Ecto neural progenitor cell (in vitro differentiated cells): ENCODE measurements around the gene CDH11.
A peak's percentile ranks its signal among the peaks of the same experiment; 100 is the strongest.

Source experiments
- DNase-seq: peaks from one replicate; pipeline ENCODE4 v3.0.0-alpha.2; 2018; ENCODE audit warnings: low spot score

CDH11 gene, protein sequence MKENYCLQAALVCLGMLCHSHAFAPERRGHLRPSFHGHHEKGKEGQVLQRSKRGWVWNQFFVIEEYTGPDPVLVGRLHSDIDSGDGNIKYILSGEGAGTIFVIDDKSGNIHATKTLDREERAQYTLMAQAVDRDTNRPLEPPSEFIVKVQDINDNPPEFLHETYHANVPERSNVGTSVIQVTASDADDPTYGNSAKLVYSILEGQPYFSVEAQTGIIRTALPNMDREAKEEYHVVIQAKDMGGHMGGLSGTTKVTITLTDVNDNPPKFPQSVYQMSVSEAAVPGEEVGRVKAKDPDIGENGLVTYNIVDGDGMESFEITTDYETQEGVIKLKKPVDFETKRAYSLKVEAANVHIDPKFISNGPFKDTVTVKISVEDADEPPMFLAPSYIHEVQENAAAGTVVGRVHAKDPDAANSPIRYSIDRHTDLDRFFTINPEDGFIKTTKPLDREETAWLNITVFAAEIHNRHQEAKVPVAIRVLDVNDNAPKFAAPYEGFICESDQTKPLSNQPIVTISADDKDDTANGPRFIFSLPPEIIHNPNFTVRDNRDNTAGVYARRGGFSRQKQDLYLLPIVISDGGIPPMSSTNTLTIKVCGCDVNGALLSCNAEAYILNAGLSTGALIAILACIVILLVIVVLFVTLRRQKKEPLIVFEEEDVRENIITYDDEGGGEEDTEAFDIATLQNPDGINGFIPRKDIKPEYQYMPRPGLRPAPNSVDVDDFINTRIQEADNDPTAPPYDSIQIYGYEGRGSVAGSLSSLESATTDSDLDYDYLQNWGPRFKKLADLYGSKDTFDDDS

DNA sequence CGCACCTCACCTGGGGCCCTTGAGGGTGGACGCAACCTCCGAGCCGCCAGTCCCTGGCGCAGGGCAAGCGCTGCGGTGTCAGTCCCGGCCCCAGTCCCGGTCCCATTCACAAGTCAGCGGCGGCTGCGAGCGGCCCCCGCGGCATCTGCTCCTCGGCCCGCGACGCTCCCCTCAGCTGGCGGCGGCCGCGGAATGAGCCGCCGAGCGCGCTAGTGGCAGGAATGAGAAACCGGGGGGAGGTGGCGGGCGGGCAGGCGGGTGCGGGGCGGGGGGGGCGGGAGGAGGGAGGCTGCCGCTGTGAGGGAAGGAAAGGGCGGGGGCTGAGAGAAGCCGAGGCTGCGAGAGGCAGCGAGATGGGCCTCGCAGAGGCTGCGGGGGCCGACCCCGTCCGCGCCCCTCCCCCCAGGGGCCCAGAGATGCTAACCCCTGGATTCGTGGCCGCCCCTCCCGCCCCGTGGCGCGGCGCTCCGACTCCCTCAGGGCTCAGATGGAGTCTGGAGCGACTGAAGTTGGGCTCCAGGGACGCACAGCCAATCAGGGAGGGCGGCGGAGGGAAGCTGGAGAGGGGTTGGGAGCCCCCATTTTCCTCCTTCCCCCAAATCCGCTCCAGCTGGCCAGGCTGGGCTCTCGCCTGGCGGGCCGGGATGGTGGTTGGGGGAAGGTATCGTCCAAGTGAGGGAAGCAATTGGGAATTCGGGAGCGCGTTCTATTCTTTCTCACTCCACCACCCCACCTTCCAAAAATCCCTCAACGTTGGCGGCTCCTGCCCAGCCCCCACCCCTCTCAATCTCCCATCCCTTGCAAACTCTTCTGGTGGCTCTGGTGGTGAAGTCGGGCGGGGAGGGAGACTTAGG, at the start of gene CDH11:
Gene CDH11 (minus strand): TSS at position 194 of the 854 bp plus-strand sequence. CDS start 117,194 bp downstream, outside the sequence.
- peak; percentile 82 for DNase-seq

DNA sequence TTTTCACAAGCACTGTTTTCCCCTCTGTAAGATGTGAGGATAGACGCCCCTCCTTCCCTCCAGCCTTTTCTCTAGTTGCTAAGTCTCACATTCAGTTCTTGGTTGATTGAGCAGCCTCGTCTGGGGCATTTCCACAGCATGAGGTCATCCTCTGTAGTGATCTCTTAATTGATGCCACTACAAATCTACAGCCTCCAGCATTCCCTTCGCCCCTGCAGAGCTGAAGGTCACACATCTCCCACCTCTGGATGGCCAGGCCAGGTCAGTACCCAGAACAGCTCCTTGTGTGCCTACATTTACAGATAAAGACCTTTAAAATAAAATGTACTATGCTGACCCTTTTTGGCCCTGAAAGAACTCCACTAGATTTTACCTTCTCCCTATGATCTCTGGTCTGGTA, 32.5 kb upstream of the CDH11 start:
- DNase-seq: peak; percentile 67

DNA sequence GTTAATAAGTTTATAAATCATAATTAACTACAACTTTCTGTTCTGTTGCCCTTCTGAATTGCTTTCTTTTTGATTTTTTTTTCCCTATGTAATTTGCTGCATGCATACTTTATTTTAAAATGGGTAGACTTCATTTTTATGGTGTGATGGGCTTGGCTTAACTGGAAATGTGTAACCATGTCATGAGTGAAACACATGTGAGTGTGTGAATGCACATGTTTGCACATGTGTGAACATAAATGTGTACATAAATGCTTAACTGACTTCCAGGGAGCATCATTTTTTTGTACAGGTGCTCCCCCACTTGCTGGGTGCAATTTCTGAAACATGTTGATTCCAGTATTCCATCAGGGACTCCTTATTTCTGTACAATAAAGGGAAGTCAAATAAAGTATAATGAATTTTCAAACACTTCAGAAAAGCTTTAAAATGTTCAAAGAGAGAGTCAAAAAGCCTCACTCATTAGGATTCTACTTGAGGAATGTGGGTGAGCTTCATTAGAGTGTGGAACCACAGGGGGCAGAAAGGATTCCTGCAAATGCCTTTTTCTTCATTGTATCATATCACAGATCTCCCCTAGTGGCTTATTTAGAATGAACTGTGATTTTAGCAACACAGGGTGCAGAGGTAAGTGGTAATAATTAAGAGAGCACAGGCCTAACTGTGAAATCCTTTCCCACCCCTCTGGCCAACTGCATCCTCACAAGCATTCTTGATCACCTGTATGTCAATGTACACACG, 31.7 kb upstream of the CDH11 start:
- DNase-seq: no peak

DNA sequence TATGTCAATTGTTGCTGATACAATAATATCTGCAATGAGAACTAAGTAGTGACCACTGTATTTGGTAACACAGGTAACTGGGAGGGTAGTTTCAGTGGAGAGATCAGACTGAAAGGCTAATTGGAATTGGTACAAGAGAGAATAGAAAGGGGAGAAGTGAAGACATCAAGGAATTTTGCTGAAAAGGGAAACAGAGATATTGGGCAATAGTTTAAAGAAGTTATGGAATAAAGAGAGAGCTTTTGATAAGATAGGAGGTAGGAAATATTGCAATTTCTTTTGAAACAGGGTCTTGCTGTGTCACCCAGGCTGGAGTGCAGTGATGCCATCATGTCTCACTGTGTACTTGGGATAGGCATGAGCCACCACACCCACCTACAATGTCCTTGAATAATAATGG, 26.9 kb upstream of the CDH11 start:
- DNase-seq: no peak

DNA sequence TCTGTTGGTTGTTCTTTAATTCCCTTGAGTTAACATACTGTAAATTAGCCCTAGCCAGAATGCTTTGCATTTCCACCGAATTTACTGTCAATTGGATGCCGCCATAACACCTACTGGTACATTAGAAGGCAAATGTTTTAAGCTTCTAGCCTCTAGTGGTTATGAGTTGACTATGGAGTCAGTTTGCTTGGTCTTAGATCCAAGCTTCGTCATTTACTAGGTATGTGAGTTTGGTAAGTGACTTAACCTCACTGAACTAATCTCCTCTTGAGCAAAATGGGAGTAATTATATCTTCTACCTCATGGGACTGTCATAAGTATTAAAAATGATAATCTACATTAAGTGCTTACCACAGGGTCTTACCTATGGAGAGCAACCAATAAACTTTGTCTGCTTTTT, 20.4 kb upstream of the CDH11 start:
- no peak for DNase-seq

DNA sequence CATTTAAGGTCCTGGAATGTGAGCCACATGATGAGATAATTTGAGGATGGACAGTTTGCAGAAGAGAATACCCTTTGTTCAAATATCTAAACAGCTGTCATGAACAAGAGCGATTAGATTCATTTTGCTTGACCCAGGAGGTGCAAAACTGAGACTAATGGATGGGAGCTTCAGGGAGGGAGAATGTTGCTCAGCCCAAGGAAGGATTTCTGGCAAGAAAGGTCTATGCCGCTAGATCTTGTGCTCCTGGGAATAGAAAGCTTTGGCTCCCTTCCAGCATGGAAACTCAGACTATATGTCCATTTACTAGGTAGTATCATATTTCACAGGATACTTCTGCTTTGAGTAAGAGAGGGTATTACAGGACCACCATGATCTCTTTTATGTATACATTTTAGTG, 14.8 kb upstream of the CDH11 start:
- DNase-seq: no peak

DNA sequence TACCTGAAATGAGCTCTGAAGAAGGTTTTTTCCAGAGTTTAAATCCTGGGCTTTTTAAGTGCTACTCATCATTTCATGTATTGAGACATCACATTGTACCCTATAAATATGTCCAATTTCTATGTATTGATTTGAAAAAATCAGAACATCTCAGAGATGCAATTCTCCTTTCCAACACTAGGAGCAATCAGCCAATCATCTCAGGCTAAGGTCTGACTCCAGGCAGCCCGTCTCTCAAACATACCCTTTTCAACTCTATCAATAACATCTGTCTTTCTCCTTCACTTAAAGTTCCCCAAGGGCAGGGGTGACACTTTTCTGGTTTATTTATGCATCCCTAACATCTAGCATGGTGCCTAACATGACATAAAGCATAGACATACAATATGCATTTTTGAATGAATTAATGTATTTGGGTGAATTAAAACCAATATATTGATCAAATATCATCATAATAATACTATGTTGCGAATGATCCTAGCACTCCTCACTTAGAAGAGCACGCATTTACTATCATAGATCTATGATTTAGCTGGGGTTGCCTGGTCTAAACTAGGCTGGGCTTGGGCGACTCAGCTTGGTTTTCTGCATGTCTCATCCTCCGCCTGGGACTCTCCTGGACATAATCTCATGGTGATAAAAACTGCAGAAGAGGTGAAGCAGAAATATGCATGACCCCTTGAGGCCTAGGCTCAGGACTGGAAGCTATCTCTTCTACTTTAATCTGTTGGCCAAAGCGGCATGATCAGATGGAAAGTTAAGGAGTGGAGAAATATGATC, 5.2 kb upstream of the CDH11 start:
- DNase-seq: no peak

DNA sequence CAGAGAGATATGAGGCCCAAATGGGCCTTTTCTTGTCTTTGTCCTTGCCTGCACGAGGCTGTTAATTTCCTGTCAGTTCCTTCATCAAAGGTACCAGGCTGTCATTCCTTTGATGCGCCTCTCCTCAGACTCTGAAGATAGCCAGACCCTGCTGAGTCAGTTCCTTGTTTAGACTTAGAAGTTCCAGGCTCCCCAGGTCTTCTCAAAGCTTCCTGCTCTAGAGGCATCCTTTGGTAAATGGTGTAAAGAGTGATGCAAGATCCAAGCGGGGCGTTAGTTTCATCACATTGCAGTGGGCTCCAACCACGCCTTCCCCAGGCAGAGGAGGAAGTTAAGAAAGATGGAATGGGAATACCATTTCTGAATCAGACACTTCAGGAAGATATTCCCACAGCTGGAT, 4.0 kb upstream of the CDH11 start:
- no peak for DNase-seq

DNA sequence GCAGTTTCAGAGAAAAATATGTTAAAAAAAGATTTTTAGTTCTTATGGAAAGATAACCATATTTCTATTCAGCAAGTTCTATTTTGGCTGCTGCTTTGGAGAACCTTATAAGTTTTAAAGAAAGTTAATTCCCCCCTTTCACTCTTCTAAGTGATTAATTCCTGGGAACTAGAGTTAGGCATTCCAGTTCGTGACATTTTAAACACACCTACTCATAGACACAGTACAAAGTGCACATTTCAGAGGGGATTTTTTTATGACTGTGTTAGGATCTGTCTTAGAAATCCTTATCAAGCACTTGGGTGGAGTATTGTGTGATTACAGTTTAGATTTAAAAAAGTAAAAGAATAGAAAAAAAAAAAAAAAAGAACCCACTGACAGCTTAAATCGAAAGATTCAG, 3.5 kb upstream of the CDH11 start:
- no peak for DNase-seq

DNA sequence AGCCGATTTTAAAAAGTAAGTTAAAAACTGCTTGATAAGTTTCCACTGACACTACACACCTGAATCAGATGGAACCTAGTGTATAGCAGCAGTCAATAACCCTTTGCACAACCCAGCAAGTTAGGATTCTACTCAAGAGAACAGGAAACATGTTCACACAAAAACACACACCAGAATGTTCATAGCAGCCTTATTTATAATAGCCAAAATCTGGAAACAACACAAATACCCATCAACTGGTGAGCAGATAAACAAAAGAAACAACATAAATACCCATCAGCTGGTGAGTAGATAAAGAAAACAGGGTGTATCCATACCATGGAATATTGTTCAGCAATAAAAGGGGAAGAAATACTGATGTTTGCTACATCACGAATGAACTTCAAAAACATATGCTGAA, 2.7 kb upstream of the CDH11 start:
- no peak for DNase-seq

DNA sequence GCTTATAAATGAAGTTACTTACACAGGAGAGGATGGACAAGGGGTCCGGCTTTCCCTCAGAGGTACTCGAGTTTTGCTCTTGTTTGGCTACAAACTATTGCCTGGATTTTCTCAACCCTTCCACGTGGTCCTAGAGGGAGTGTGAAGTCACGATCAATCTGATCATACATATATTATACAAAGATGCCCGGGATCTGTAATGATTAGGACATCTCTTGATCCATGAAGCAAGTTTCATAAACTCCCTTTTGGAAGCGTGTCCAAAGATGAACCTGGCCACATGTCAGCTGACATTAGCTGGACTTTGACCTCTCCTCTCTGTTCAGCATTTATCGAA, 2.3 kb upstream of the CDH11 start:
- DNase-seq: no peak

DNA sequence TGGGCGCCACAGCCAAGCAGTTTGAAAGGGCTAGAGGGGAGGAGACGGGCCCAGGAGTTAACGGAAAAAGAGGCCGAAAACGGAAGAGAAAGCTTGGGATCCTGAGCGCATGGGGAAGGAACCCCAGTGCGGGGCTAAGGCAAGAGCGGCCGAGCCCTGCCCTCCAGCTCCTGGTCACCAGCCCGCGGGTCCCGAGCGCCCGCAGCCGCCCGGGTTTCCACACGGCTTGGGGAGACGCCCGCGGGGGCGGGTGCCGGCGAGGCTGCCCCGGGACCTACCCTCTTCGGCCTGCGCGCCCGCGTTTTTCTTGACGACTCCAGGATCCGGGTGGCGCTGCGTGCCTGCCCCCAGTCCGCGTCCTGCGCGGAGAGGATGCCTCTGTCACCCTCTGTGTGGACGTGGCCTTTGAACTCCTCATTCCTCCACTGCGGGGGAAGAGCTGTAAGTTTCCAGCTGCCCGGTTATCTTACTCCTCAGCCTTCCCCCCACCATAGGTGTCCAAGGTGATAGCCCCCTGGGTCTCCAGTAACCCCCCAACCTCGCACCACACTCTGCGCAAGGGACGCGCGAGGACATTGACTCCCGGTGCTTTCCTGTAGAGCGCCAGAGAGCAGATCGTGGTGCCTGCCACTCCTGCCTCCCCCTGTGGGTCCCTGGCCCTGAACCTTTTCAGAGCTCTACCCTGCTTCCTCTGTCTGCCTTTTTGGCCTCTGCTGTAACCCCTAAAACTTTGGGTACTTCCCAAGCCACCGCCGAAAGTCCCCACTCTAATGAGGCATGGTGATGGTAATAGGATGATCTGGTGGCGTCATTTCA, 1.7 kb upstream of the CDH11 start:
- DNase-seq: peak; percentile 63

DNA sequence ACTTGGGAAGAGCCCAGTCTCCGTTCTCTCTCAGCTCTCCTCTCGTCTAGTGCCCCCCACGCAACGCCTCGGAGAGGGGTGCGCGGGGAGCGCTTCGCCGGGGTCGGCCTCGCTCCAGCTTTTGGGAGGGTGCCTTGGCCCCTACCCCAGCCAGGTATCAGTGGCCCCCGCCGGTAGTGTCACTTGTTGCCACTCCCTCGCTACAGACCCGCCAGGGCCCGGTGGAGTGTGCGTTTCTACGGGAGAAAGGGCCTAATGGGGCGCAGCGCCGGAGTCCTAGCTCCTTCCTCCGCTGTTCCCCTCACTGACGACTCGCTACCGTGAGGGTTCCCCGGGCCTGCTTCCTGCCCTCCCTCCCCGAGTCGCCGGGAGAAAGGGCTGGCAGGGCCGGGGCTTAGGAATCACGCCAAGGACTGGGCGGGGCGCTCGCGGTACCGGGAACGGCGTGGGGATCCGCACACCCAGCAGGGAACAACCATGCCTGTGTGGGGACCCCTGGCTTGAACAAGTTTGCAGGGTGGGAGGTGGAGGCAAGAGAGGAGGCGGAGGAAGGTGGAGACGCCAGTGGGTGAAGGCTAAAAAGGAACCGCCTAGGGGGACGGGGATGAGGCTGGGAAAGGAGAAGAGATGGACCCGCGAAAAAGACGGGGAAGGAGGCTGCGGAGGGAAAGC, 997 bp upstream of the CDH11 start:
- peak; percentile 68 for DNase-seq

DNA sequence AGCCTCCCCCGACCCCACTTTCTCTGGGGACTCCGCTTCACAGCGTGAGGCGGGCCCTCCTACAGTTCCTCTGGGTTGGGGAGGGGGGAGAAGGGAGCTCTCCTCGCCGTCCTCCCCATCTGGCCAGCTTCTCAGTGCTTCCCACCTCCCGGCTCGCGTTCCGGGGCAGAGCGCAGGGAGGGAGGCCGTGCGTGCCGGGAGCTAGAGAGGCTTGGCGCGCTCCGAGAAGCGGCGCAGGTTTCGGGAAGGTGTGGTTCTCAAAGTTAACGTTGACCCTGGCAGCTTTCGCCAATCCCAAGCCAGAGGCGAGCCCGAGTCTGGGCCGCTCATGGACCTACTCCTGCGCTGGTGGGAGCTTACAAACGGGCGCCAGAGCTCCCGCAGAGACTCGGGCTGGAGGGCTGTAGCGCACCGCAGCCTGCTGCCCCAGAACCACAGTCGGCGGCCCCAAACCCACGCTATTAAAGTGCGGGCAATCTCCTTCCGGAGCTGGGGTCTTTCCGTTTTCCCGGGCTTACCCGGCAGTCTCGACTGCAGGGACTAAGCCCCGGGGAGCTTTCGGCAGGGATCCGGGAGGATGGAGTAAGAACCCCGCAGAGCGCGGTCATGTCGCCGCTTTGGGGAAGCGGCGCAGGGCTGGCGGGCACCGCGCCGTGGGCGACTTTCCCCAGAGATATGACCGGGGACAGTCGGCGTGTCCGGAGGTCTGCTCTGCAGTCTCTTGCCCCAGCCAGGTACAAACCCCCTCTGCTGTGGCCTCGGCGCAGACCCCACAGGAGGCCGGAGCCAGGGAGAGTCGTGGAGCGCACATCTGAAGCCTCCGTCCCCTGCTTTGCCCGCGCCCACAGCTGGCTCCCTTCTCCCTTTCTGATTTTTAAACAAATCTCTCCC, 787 bp downstream of the CDH11 start:
- peak; percentile 63 for DNase-seq

DNA sequence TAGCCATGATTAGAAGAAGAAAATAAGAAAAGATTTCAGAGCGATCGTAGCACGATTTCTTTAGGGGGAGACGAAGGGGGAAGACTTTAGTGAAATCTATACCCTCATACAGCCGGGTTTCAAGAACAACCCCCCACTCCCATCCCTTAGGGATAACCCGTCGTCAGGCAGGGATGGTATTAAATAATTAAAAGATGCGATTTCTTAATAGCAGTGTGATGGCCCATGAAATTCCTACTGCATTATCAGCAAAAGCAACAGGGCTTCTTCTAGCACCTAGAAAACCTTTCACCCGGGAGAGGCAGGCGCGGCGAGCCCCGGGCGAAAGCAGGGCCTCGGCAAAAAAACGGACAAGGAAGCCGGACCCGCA, 1.4 kb downstream of the CDH11 start:
- no peak for DNase-seq

DNA sequence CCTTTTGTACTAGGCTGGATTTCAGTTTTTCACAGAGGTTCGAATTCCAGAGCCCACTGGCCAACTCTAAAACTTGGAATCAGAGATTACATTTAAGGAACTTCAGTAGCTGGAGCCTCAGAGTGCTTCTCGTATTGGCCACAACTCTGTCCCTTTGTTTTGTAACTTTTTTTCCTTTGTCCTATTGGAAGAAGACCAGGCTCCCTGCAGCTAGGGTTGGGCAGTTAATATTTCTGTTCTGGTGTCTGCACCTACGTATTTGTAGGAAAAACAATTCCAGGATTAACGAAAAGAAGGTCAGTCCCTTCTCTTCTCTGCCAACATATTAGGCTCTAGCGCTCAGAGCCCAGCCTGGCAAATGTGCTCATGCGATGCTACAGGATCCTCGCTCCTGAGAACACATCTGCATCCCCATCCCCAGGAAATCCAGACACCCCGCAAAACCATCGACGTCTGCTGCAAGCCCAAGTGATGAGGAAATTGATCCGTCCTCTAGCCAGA, 1.9 kb downstream of the CDH11 start:
- DNase-seq: peak; percentile 48

DNA sequence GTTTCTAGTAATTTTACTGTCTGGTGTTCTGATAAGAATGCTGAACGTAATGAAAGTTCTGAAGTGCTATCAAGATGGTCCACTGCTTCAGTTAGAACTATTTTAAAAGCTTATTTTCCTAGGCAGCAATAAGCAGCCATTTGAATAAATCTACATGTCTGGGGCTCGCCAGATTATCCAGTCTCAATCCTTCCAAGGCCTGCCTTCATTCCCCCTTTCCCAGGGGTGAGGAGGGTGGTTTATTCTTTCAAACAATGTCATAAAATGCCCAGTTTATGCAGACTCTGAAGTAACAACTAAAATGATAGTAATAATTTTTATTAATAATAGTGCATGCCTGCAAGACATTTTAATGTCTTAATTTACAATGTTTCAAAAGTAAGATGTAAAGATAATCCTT, 2.4 kb downstream of the CDH11 start:
- DNase-seq: no peak

DNA sequence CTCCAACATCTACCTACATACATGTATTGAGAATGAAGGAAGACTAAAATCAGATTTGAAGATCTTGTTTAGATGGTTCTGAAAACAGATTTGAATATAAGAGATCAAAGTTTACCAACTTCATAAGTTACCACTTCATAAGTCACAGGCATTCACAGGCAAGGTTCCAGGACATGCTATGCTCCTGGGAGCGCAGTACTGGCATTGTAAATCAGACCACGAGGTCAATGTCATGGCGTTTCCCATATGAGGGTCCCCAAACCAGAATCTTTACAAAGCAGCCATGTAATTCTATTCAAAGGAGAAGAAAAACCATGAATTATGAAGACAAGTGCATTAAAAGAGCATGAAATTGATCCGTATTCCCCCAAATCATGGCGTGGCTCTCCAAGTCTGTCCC, 3.0 kb downstream of the CDH11 start:
- DNase-seq: no peak
